Hepatocyte (in vitro differentiated cells): ENCODE results near the gene NQO1. TPM values are rescaled to one million over a fixed set of nuclear protein-coding genes. Genes with fewer than 3 reads are reported as not detected.

ENCODE experiments used
- DNase-seq: peaks from one replicate; pipeline ENCODE4 v3.0.0-alpha.2; 2016; ENCODE audit warnings: low spot score
- H2AFZ ChIP-seq: fragments of 200-600 bp; sonication (generic); 2 replicates; pipeline ENCODE4 v1.6.0; 2016; ENCODE audit warnings: antibody characterized with exemption, mild to moderate bottlenecking
- H3K27ac ChIP-seq: fragments of 200-600 bp; sonication (generic); 2 replicates; pipeline ENCODE4 v1.5.1; 2016; ENCODE audit warnings: mild to moderate bottlenecking
- H3K27me3 ChIP-seq: fragments of 200-600 bp; sonication (generic); 2 replicates; pipeline ENCODE4 v1.6.1; 2016
- H3K36me3 ChIP-seq: fragments of 200-600 bp; sonication (generic); replicated peaks from 2 replicates; pipeline ENCODE4 v1.5.1; 2016; ENCODE audit warnings: low read depth; ENCODE audit not compliant: insufficient read depth
- H3K4me1 ChIP-seq: fragments of 200-600 bp; sonication (generic); 2 replicates; pipeline ENCODE4 v1.5.1; 2016; ENCODE audit warnings: mild to moderate bottlenecking, moderate library complexity; ENCODE audit not compliant: insufficient read depth
- H3K4me2 ChIP-seq: fragments of 200-600 bp; sonication (generic); 2 replicates; pipeline ENCODE4 v1.6.0; 2016
- H3K4me3 ChIP-seq: fragments of 200-600 bp; sonication (generic); 2 replicates; pipeline ENCODE4 v1.5.1; 2016; ENCODE audit warnings: mild to moderate bottlenecking
- H3K79me2 ChIP-seq: fragments of 200-600 bp; sonication (generic); 2 replicates; pipeline ENCODE4 v1.6.0; 2017; ENCODE audit warnings: mild to moderate bottlenecking
- H3K9me2 ChIP-seq: fragments of 200-600 bp; sonication (generic); replicated peaks from 2 replicates; pipeline ENCODE4 v1.6.0; 2017; ENCODE audit warnings: mild to moderate bottlenecking; ENCODE audit not compliant: insufficient read depth
- H3K9me3 ChIP-seq: fragments of 200-600 bp; sonication (generic); 2 replicates; pipeline ENCODE4 v1.5.1; 2016; ENCODE audit warnings: low read depth, mild to moderate bottlenecking
- H4K20me1 ChIP-seq: fragments of 200-600 bp; sonication (generic); 2 replicates; pipeline ENCODE4 v1.6.0; 2016; ENCODE audit warnings: mild to moderate bottlenecking; ENCODE audit not compliant: insufficient read depth, poor library complexity, severe bottlenecking
- CTCF ChIP-seq: fragments of 200-600 bp; sonication (generic); IDR thresholded peaks from 2 replicates; pipeline ENCODE4 v1.5.1; 2016; ENCODE audit warnings: antibody characterized with exemption, mild to moderate bottlenecking; ENCODE audit not compliant: poor library complexity
- EZH2 ChIP-seq: fragments of 200-600 bp; sonication (generic); IDR thresholded peaks from 2 replicates; pipeline ENCODE4 v1.6.1; 2016; ENCODE audit warnings: antibody characterized with exemption, mild to moderate bottlenecking, borderline replicate concordance
- EZH2phosphoT487 ChIP-seq: fragments of 200-600 bp; sonication (generic); IDR thresholded peaks from one replicate; pipeline ENCODE4 v1.6.1; 2018; ENCODE audit warnings: antibody characterized with exemption, mild to moderate bottlenecking, low read depth, moderate library complexity; ENCODE audit not compliant: unreplicated experiment, severe bottlenecking
- WGBS: methylation state at CpG from one replicate; pipeline ENCODE4 v1.1.6; 2016; ENCODE audit warnings: low lambda C conversion rate; ENCODE audit errors: missing lambda C conversion rate; 5-methylcytosine and 5-hydroxymethylcytosine counted together
- polyA plus RNA-seq: library from polyadenylated mRNA; unstranded; fragments of >200 nt; fragmentation: Nextera tagmentation; extraction: Ambion mirVana; gene quantifications from 2 replicates; pipeline ENCODE4 v1.2.1, GENCODE V29; 2016
- total RNA-seq: library from RNA; depleted of rRNA; stranded (reverse); fragments of >200 nt; gene quantifications from 2 replicates; pipeline ENCODE4 v1.2.3, GENCODE V29; 2014

NQO1 gene
- total and polyA plus RNA-seq, 2 experiments from 2014 or later = 132 to 169 TPM

- no peak overlapping the region for H3K4me3 ChIP-seq
- peaks cover 9% of the 10 kb centered on the region for H3K4me1 ChIP-seq
- H3K27me3 ChIP-seq = no peaks in the 10 kb centered on the region
- 91% methylated on average over 6 of the region's 6 CpGs for WGBS
- H3K9me2 ChIP-seq = no peaks in the 10 kb centered on the region
- H3K9me3 ChIP-seq = no peaks in the 10 kb centered on the region
- H2AFZ ChIP-seq = no peak overlapping the region
- H4K20me1 ChIP-seq = no peaks in the 10 kb centered on the region
- H3K27ac ChIP-seq = no peak overlapping the region
- no peak overlapping the region for H3K4me2 ChIP-seq
- no peak for DNase-seq
- TF ChIP-seq CTCF (no peak), EZH2phosphoT487 (no peak), EZH2 (no peak)
- peaks cover 23% of the 10 kb centered on the region for H3K79me2 ChIP-seq
- no peaks in the 10 kb centered on the region for H3K36me3 ChIP-seq
These were observed 4.9 kb downstream of the NQO1 start for GRCh38 chr16:69721441-69721957.

- no peak for TF ChIP-seq CTCF
- DNase-seq = no peak
- Histone ChIP-seq H3K79me2 (peaks cover 23% of the 10 kb centered on the region), H2AFZ (no peak overlapping the region), H4K20me1 (no peaks in the 10 kb centered on the region), H3K27me3 (no peaks in the 10 kb centered on the region), H3K4me3 (no peak overlapping the region), H3K36me3 (no peaks in the 10 kb centered on the region), H3K4me2 (no peak overlapping the region), H3K9me3 (no peaks in the 10 kb centered on the region), H3K4me1 (peaks cover 9% of the 10 kb centered on the region), H3K27ac (no peak overlapping the region), H3K9me2 (no peaks in the 10 kb centered on the region)
- WGBS = 93% methylated on average over 10 of the region's 10 CpGs
These were observed 5.4 kb downstream of the NQO1 start for GRCh38 chr16:69720822-69721430.

- Histone ChIP-seq H3K9me3 (no peaks in the 10 kb centered on the region), H2AFZ (no peak overlapping the region), H3K4me1 (no peaks in the 10 kb centered on the region), H3K27ac (no peak overlapping the region), H3K9me2 (no peaks in the 10 kb centered on the region), H3K4me2 (no peak overlapping the region), H3K79me2 (peaks cover 18% of the 10 kb centered on the region), H3K27me3 (no peaks in the 10 kb centered on the region), H3K4me3 (no peak overlapping the region), H4K20me1 (no peaks in the 10 kb centered on the region), H3K36me3 (no peaks in the 10 kb centered on the region)
- WGBS = 79% methylated on average over 10 of the region's 10 CpGs
- TF ChIP-seq EZH2 (no peak), CTCF (no peak), EZH2phosphoT487 (no peak)
- DNase-seq = no peak
These were observed 8.1 kb downstream of the NQO1 start for GRCh38 chr16:69718111-69718764.
